NB4 (cell line): Measurements from ENCODE around the gene FUNDC2.

ENCODE experiments used
- DNase-seq: peaks from one replicate; pipeline ENCODE4 v3.0.0; 2010; ENCODE audit warnings: low read depth
- H3K4me3 ChIP-seq: one replicate; pipeline ENCODE4 v1.5.1; 2011; ENCODE audit warnings: mild to moderate bottlenecking, low read depth, low read length, moderate library complexity
- MAX ChIP-seq: IDR thresholded peaks from 2 replicates; pipeline ENCODE4 v1.6.1; 2011; ENCODE audit warnings: low read depth, low read length
- MYC ChIP-seq: IDR thresholded peaks from 2 replicates; pipeline ENCODE4 v1.6.1; 2011; ENCODE audit warnings: low read depth, low read length
- POLR2A ChIP-seq: IDR thresholded peaks from 2 replicates; pipeline ENCODE4 v1.6.1; 2011; ENCODE audit warnings: mild to moderate bottlenecking; ENCODE audit not compliant: insufficient read length; ENCODE audit errors: extremely low read depth
- TF ChIP-seq, protein P1 (sequence below): IDR thresholded peaks from one replicate; pipeline ENCODE4 v1.5.1; 2012; ENCODE audit warnings: low read depth, low read length

FUNDC2 gene, protein sequence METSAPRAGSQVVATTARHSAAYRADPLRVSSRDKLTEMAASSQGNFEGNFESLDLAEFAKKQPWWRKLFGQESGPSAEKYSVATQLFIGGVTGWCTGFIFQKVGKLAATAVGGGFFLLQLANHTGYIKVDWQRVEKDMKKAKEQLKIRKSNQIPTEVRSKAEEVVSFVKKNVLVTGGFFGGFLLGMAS

GRCh38 chrX:155026727-155027508, at the start of gene FUNDC2:
Gene FUNDC2 (plus strand): TSS chrX:155026844. CDS start chrX:155026939, 95 bp downstream.
- peak; percentile 95 for DNase-seq
- H3K4me3 ChIP-seq = peak within 1 kb of the TSS; percentile 89
- TF ChIP-seq MAX (peak; percentile 69), MYC (peak; percentile 68), POLR2A (peak; percentile 77)
- TF ChIP-seq, protein P1, sequence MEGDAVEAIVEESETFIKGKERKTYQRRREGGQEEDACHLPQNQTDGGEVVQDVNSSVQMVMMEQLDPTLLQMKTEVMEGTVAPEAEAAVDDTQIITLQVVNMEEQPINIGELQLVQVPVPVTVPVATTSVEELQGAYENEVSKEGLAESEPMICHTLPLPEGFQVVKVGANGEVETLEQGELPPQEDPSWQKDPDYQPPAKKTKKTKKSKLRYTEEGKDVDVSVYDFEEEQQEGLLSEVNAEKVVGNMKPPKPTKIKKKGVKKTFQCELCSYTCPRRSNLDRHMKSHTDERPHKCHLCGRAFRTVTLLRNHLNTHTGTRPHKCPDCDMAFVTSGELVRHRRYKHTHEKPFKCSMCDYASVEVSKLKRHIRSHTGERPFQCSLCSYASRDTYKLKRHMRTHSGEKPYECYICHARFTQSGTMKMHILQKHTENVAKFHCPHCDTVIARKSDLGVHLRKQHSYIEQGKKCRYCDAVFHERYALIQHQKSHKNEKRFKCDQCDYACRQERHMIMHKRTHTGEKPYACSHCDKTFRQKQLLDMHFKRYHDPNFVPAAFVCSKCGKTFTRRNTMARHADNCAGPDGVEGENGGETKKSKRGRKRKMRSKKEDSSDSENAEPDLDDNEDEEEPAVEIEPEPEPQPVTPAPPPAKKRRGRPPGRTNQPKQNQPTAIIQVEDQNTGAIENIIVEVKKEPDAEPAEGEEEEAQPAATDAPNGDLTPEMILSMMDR = no peak

DNA sequence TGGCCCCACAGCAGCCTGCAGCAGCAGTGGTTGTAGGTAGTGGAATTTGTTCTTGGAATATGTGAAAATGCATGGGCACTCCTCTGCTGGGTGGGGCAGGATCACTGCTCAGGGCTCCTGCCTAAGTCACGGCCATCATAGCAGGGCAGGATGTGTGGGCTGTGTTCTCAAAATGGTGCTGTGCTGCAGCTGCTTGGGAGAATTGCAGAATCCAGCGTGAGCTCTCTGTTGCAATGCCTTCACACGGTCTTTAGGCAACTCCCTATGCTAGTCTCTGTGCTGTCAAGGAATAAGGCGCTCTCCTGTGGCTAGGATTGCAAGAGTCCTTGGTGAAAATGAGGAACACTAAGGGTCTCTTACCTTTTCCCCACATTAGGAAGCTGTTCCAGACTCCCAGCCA, 47.0 kb upstream of the FUNDC2 start:
- TF ChIP-seq MYC (no peak), MAX (no peak), POLR2A (no peak)
- TF ChIP-seq, protein P1 = no peak
- peak; percentile 50 for DNase-seq
- H3K4me3 ChIP-seq = no peak overlapping the region

DNA sequence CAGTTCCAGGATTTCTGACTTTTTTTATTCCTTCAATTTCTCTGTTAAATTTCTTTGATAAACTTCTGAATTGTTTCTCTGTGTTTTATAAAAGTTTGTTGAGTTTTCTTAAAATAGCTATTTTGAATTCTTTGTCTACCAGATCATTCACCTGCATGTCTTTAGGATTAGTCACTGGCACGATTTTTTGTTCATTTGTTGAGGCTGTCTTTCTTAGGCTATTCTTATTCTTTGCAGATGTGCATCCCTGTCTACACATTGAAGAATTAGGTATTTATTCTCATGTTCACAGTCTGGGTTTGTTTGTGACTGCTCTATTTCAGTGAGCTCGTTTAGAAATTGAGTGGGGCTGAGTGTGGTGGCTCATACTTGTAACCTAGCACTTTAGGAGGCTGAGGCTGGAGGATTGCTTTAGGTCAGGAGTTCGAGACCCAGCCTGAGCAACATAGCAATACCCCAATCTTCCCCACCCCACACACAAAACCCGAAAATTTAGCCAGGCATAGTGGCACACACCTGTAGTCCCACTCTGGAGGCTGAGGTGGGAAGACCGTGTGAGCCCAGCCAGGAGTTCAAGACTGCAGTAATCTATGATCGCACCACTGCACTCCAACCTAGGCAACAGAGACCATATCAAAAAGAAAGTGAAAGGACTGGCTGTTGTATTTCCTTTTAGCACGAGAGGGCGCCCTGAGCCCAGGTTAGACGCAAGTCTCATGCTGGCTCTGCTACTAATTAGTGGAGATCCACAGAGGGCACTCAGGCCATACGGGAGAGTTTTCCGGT, 46.1 kb upstream of the FUNDC2 start:
- TF ChIP-seq POLR2A = no peak
- peak; percentile 41; the same call in 1 of the 2 replicates for TF ChIP-seq MYC
- TF ChIP-seq MAX = peak; percentile 55; the same call in 1 of the 2 replicates
- TF ChIP-seq, protein P1 = peak; percentile 40
- peak; percentile 79 for DNase-seq
- H3K4me3 ChIP-seq = peak overlapping the region; percentile 40

GRCh38 chrX:154981116-154981411, 45.6 kb upstream of the FUNDC2 start:
- TF ChIP-seq MYC (no peak), POLR2A (no peak), MAX (no peak)
- TF ChIP-seq, protein P1 = no peak
- no peak for DNase-seq
- H3K4me3 ChIP-seq = no peak overlapping the region

GRCh38 chrX:154986826-154987575, 39.6 kb upstream of the FUNDC2 start:
- TF ChIP-seq MYC (no peak), MAX (no peak), POLR2A (no peak)
- TF ChIP-seq, protein P1 = no peak
- H3K4me3 ChIP-seq = no peak overlapping the region
- DNase-seq = peak; percentile 8
